NT2/D1 (cell line): ENCODE results near the gene RFTN1.

ENCODE experiments used
- SUZ12 ChIP-seq: IDR thresholded peaks from 2 replicates; pipeline ENCODE4 v1.6.1; 2011; ENCODE audit not compliant: insufficient read length, insufficient read depth; ENCODE audit errors: extremely low read depth
- YY1 ChIP-seq: IDR thresholded peaks from 2 replicates; pipeline ENCODE4 v1.6.1; 2011; ENCODE audit not compliant: insufficient read length, insufficient read depth
- ZNF274 ChIP-seq: IDR thresholded peaks from 2 replicates; pipeline ENCODE4 v1.6.1; 2011; ENCODE audit warnings: mild to moderate bottlenecking, low read depth, low read length

GRCh38 chr3:16494094-16494493, 19.4 kb downstream of the RFTN1 start:
- TF ChIP-seq ZNF274: no peak
- no peak for TF ChIP-seq SUZ12
- TF ChIP-seq YY1: no peak
